ENCODE results near the gene SENP3.
"Not testable (repeated sequence)": the region's sequence is repeated elsewhere in the genome, so short reads cannot be mapped to it uniquely, and the experiment has no call there.

SENP3 gene

GRCh38 chr17:7592422-7593021, 30.8 kb downstream of the SENP3 start:
- Mint-ChIP-seq H3K27ac (no peak overlapping the region), H3K36me3 (ENCODE audit: low read depth) (peaks cover 62% of the 10 kb centered on the region), H3K9me3 (no peaks in the 10 kb centered on the region)

DNA sequence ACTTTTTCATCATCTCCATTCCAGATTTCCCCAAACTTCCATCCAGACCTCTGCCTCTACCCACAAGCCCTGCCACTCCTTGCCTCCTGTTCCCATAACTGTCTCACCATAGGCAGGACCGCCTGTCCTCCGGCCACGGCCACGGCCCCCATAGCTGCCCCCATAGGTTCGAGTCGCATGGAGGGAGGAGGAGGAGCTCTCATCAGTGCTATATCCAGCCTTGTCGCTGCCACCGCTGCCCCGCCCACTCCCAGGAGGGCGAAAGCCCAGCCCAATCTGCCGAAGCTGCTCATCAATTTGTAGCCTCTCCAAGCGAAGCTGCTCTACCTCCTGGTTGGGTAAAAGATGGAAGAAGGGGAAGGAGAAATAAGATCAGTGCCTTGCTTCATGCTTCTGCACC, 31.6 kb downstream of the SENP3 start:
- Mint-ChIP-seq H3K27ac (no peak overlapping the region), H3K4me3 (no peak overlapping the region), H3K4me1 (ENCODE audit: low read depth) (peaks cover 3% of the 10 kb centered on the region), H3K36me3 (ENCODE audit: low read depth) (peaks cover 58% of the 10 kb centered on the region), H3K9me3 (no peaks in the 10 kb centered on the region), H3K27me3 (no peaks in the 10 kb centered on the region)

More at GRCh38 chr17:7592422-7593021, 30.8 kb downstream of the SENP3 start:
- Mint-ChIP-seq H3K4me1 (ENCODE audit: low read depth) (peaks cover 3% of the 10 kb centered on the region), H3K4me3 (no peak overlapping the region), H3K27me3 (no peaks in the 10 kb centered on the region)

DNA sequence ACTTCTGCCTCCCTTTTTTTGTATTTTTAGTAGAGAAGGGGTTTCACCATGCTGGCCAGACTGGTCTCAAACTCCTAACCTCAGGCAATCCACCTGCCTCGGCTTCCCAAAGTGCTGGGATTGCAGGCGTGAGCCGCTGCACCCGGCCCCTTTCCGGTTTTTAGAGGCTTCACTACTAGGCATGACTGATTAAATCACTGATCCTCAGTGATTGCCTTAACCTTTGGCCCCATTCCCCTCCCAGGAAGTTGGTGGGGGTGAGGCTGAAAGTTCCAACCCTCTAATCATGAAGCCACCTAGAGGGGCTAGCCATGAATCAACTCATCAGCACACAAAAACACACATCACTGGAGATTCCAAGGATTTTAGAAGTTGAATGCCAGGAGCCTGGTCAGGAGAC, 35.8 kb downstream of the SENP3 start:
- H3K36me3 Mint-ChIP-seq (ENCODE audit: low read depth) = peaks cover 60% of the 10 kb centered on the region
- H3K9me3 Mint-ChIP-seq; H3K27me3 Mint-ChIP-seq; H3K4me1 Mint-ChIP-seq (ENCODE audit: low read depth); H3K4me3 Mint-ChIP-seq; H3K27ac Mint-ChIP-seq: not testable (repeated sequence)

GRCh38 chr17:7606280-7606679, 44.6 kb downstream of the SENP3 start:
- H3K4me3 Mint-ChIP-seq = no peak overlapping the region
- no peaks in the 10 kb centered on the region for H3K27me3 Mint-ChIP-seq
- H3K4me1 Mint-ChIP-seq (ENCODE audit: low read depth) = peaks cover 14% of the 10 kb centered on the region
- H3K36me3 Mint-ChIP-seq (ENCODE audit: low read depth) = peaks cover 54% of the 10 kb centered on the region
- no peak overlapping the region for H3K27ac Mint-ChIP-seq
- no peaks in the 10 kb centered on the region for H3K9me3 Mint-ChIP-seq

- H3K4me1 Mint-ChIP-seq (ENCODE audit: low read depth) = peaks cover 46% of the 10 kb centered on the region
- no peak overlapping the region for H3K4me3 Mint-ChIP-seq
- no peaks in the 10 kb centered on the region for H3K9me3 Mint-ChIP-seq
- peaks cover 31% of the 10 kb centered on the region for H3K36me3 Mint-ChIP-seq (ENCODE audit: low read depth)
- peak overlapping the region; percentile 68 for H3K27ac Mint-ChIP-seq
- no peaks in the 10 kb centered on the region for H3K27me3 Mint-ChIP-seq
Measured at GRCh38 chr17:7610641-7611040, 48.9 kb downstream of the SENP3 start.

- Mint-ChIP-seq H3K36me3 (ENCODE audit: low read depth) (peaks cover 23% of the 10 kb centered on the region), H3K27me3 (no peaks in the 10 kb centered on the region), H3K9me3 (no peaks in the 10 kb centered on the region), H3K4me1 (ENCODE audit: low read depth) (peaks cover 43% of the 10 kb centered on the region), H3K27ac (no peak overlapping the region), H3K4me3 (peak overlapping the region; percentile 58)
Measured at GRCh38 chr17:7611635-7612293, 50.0 kb downstream of the SENP3 start.

- Mint-ChIP-seq H3K4me3 (peak overlapping the region; percentile 58), H3K36me3 (ENCODE audit: low read depth) (peaks cover 23% of the 10 kb centered on the region), H3K9me3 (no peaks in the 10 kb centered on the region), H3K27ac (peak overlapping the region; percentile 71), H3K4me1 (ENCODE audit: low read depth) (peaks cover 43% of the 10 kb centered on the region), H3K27me3 (no peaks in the 10 kb centered on the region)
Measured at GRCh38 chr17:7612294-7612640, 50.5 kb downstream of the SENP3 start.

DNA sequence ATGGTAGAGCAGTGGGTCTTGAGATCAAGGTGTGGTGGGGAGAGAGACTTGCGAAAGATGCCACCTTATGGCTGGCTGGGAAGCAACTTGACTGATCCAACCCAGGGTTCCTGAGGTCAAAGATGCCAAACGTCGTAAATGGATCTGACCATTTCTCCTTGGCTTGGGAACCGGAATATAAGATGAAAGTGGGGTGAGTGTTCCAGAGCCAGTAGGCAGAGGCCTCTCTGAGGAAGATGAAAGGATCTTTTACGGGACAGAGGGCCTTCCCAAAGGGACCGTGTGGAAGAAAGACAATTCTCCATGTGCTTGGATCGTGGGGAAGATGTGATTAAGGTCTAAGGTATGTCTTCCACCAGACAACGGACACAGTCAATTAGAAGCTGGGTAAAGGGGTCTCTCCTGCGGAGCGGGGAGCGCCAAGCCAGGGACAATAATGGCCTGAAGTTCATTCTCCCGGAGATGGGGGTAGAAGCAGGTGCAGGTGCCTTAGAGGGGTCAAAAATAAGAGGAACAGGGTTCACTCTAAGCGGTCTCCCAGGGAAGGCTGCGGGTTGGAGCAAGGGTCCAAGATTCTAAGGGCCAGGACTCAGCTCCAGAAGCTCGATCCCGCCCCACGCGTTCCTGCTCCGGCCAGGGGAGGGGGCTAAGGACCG, 52.2 kb downstream of the SENP3 start:
- H3K27ac Mint-ChIP-seq = peak overlapping the region; percentile 83
- peaks cover 43% of the 10 kb centered on the region for H3K4me1 Mint-ChIP-seq (ENCODE audit: low read depth)
- H3K4me3 Mint-ChIP-seq = peak overlapping the region; percentile 91

DNA sequence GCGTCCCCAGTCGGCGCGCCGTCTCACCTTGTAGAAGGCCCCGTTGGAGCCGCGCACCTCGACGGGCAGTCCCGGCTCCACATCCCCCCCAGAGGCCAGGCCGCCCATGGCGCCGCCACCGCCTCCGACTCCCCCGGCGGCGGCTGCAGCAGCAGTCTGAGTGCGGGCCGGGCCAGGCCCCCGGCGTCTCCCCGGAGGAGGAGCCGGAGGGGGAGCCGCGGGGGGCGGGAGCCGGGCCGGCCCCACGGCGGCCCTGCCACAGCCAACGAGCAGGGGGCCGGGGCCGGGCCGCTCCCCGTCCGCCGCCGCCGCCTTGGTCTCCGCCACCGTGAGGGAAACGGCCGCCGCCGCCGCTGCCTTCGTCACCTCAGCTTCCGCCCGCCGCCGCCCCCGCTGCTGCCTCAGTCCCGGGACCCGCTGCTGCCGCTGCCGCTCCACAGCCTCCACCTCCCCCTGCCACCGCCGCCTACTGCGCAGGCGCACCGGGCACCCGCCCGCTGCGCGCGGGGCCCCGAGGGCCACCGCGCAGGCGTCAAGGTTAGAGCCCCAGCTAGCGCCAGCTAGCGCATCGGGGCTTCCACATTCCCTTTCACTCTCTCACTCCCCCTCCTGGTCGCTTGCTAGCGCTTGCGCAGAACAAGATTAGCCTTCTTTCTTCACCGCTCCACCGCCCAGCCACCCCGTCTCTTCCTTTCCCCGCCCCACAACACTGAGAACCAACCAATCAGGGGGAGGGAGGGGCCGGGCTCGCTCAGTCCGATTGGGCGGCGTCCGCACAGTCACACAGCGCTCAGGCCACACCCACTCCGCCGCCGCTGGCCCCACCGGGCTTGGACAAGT, 52.9 kb downstream of the SENP3 start, which contains the start of gene FXR2:
Gene FXR2 (minus strand): TSS at position 473 of the 840 bp plus-strand sequence. CDS start 365 bp downstream, at position 108.
- no peaks in the 10 kb centered on the region for H3K9me3 Mint-ChIP-seq
- H3K27me3 Mint-ChIP-seq = no peaks in the 10 kb centered on the region
- peak within 1 kb of the TSS; percentile 86 for H3K27ac Mint-ChIP-seq

More for the DNA sequence above, 52.2 kb downstream of the SENP3 start:
- peaks cover 23% of the 10 kb centered on the region for H3K36me3 Mint-ChIP-seq (ENCODE audit: low read depth)
- no peaks in the 10 kb centered on the region for H3K9me3 Mint-ChIP-seq
- no peaks in the 10 kb centered on the region for H3K27me3 Mint-ChIP-seq

DNA sequence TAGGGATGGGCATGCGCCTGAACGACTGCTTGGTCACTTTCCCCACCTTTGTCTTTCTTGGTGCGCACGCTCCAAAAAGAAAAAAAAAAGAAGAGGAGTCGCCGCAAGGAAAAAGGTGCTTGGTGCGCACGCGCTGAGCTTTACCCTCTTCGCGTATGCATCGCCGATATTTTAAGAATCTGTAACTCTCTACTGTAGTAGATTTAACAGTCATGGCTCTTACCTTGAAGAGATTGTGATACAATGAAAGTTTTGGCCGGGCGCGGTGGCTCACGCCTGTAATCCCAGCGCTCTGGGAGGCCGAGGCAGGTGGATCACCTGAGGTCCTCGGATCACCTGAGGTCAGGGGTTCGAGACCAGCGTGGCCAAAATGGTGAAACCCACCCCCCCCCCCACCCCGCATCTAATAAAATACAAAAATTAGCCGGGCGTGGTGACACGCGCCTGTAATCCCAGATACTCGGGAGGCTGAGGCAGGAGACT, 53.6 kb downstream of the SENP3 start:
- no peaks in the 10 kb centered on the region for H3K9me3 Mint-ChIP-seq
- peak overlapping the region; percentile 86 for H3K27ac Mint-ChIP-seq
- peaks cover 16% of the 10 kb centered on the region for H3K36me3 Mint-ChIP-seq (ENCODE audit: low read depth)
- peaks cover 41% of the 10 kb centered on the region for H3K4me1 Mint-ChIP-seq (ENCODE audit: low read depth)
- H3K27me3 Mint-ChIP-seq = no peaks in the 10 kb centered on the region
- H3K4me3 Mint-ChIP-seq = peak overlapping the region; percentile 83

More for the DNA sequence above, 52.9 kb downstream of the SENP3 start, which contains the start of gene FXR2:
- peaks cover 43% of the 10 kb centered on the region for H3K4me1 Mint-ChIP-seq (ENCODE audit: low read depth)
- peaks cover 18% of the 10 kb centered on the region for H3K36me3 Mint-ChIP-seq (ENCODE audit: low read depth)
- peak within 1 kb of the TSS; percentile 91 for H3K4me3 Mint-ChIP-seq

DNA sequence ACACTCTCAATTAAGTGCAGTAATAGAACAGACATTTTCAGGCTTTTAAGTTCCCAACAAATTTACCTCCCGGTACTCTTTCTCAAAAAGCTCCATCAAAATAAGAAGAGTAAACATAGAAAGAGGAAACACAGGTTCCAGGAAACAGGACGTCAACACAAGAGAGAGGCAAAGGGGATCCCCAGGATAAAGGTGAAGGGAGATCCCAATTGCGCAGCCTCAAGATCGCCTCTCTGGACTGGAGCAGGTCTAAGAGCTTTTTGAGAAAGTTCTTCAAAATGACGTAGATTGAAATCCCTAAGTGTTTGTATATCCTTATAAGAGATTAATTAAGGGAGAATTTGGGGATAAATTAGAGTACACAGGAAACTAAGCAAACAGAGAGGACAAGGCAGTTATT, 56.9 kb downstream of the SENP3 start:
- no peaks in the 10 kb centered on the region for H3K27me3 Mint-ChIP-seq
- H3K27ac Mint-ChIP-seq = no peak overlapping the region
- H3K4me3 Mint-ChIP-seq = no peak overlapping the region
- H3K4me1 Mint-ChIP-seq (ENCODE audit: low read depth) = peaks cover 10% of the 10 kb centered on the region
- no peaks in the 10 kb centered on the region for H3K36me3 Mint-ChIP-seq (ENCODE audit: low read depth)
- no peaks in the 10 kb centered on the region for H3K9me3 Mint-ChIP-seq

GRCh38 chr17:7620835-7621234, 59.1 kb downstream of the SENP3 start:
- Mint-ChIP-seq H3K4me3 (no peak overlapping the region), H3K27me3 (no peaks in the 10 kb centered on the region), H3K27ac (no peak overlapping the region), H3K4me1 (ENCODE audit: low read depth) (no peaks in the 10 kb centered on the region), H3K36me3 (ENCODE audit: low read depth) (no peaks in the 10 kb centered on the region), H3K9me3 (no peaks in the 10 kb centered on the region)

All from stimulated activated naive CD8-positive, alpha-beta T cell treated with anti-CD3 and anti-CD28 coated beads, Interleukin-15, Interleukin-2, amounts not matched to agents 100 ng/mL and 50 ng/mL, for 24 hours (primary cell).